CD4-positive, alpha-beta T cell treated with Interleukin-6 at 100 ng/mL for 8 hours (primary cell): ENCODE measurements around the gene LOXL1.

Experiments used
- DNase-seq: peaks from one replicate; pipeline ENCODE4 v3.0.0-alpha.2; 2020; ENCODE audit warnings: mixed read lengths, low spot score

The LOXL1 gene

GRCh38 chr15:73994413-73994883 lies 68.2 kb downstream of the LOXL1 start, which contains the start of gene PML:
PML (plus strand) TSS chr15:73994716; CDS start chr15:73994813, 97 bp downstream.
- peak; percentile 94 for DNase-seq

GRCh38 chr15:73994912-73995622 lies 68.8 kb downstream of the LOXL1 start:
- DNase-seq = peak; percentile 17

- no peak for DNase-seq
Observed at GRCh38 chr15:73996267-73996666, 70.0 kb downstream of the LOXL1 start.

GRCh38 chr15:73996939-73997338 lies 70.7 kb downstream of the LOXL1 start:
- peak; percentile 21 for DNase-seq

- DNase-seq = no peak
Observed at GRCh38 chr15:73997986-73998385, 71.7 kb downstream of the LOXL1 start.
